Left renal pelvis (tissue), 4 donors: ENCODE data around the gene DSCAM. TPM values are rescaled to one million over a fixed set of nuclear protein-coding genes. Genes with fewer than 3 reads are reported as not detected.

Source experiments
- DNase-seq, 4 donors: peaks; one replicate each; pipeline ENCODE4 v3.0.0-alpha.2; 2013; ENCODE audit warnings: low read depth in 4 of 4, low spot score in 3 of 4
- polyA plus RNA-seq, 4 donors: library from polyadenylated mRNA; unstranded; fragments of 120-200 nt; gene quantifications; one replicate each; pipeline ENCODE4 v1.2.1, GENCODE V29; 2013; ENCODE audit not compliant: insufficient read length in 4 of 4

DSCAM gene
- polyA plus RNA-seq, 4 donors: 0.06 to 0.14 (median 0.09) TPM

DNA sequence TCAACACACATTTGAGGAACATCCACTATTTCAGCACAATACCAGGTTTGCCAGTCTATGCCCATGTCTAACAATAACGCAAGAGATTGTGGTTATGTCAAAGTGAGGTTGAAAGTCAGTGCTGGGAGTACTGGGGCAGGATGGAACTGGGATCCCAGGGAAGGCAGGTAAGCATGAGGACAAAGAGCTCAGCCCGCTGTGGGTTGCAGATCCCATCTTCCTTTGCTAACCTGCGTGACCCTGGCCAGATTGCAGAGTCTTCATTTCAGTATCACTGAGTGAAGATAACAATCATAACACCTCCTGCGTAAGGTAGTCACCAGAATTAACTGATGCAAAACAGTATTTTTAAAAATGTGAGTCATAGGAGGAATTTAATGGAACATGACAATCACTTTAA lies 729.7 kb downstream of the DSCAM start:
- no peak for DNase-seq

DNA sequence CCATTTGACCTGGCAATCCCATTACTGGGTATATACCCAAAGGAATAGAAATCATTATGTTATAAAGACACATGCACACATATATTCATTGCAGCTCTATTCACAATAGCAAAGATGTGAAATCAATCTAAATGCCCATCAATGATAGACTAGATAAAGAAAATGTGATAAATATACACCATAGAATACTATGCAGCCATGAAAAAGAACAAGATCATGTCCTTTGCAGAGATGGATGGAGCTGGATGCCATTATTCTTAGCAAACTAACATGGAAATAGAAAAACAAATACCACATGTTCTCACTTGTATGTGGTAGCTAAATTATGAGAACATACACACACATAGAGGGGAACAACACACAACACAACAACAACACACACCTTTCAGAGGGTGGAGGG lies 731.2 kb downstream of the DSCAM start:
- DNase-seq: no peak

- no peak for DNase-seq
Observed at GRCh38 chr21:40102682-40103081, 744.3 kb downstream of the DSCAM start.

- no peak for DNase-seq
Observed at GRCh38 chr21:40099809-40100208, 747.1 kb downstream of the DSCAM start.

DNA sequence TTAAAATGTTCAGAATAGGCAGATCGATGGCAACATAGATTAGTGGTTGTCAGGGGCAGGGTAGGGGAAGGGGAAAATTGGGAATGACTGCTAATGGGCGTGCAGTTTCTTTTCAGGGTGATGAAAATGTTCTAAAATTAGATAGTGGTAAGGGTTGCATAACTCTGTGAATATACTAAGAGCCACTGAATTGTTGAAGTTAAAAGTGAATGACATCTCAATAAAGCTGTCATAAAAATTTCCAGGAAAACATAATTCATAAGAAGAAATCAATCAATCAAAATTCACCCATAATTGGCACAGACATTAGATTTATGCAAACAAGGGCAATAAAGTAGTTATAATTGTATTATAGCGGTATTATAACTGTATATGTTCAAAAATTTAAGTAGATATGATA lies 751.5 kb downstream of the DSCAM start:
- no peak for DNase-seq

DNA sequence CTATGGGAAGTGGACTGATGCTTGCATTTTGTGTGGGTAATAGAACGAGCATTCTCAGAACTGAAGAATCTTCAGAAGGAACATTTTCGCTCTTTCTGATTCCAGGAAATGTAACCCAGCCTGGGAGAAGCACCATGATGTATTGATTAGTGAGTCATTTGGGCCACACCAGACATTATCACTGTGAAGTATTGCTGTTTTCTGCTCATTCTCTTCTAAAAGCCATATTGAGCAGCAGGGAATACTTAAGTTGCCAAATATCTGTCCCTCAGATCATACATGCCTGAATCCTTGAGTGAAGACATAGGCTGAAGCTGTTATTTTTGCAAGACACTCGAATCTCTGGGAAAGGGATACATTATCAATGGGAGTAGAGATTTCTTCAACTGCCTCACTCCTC lies 766.6 kb downstream of the DSCAM start:
- no peak for DNase-seq

DNA sequence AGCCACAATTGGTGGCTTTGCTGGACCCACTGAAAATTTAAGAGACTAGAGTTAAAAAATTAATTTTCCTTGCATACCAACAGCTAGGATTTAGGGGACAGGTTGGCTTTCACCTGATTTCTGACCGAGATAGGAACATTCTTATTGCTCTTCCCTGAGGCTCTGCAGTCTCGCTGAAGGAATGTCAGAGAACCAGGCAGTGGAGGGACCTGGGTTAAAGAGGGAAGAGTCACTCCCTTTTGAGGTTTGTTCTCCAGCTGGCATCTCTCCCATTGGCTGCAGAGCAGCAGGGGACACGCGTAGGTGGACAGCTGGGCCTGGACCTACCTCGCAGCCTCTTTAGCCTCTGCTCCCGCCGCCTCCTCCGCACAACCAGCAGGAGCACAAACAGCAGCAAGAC lies 772.2 kb downstream of the DSCAM start:
- no peak for DNase-seq

GRCh38 chr21:40074198-40074597 lies 772.8 kb downstream of the DSCAM start:
- DNase-seq: no peak

- DNase-seq: no peak
Observed at GRCh38 chr21:40073642-40074041, 773.3 kb downstream of the DSCAM start.

GRCh38 chr21:40070871-40071270 lies 776.1 kb downstream of the DSCAM start:
- DNase-seq: no peak

GRCh38 chr21:40067751-40068150 lies 779.2 kb downstream of the DSCAM start:
- no peak for DNase-seq

- DNase-seq: no peak
Observed at GRCh38 chr21:40066221-40066620, 780.7 kb downstream of the DSCAM start.

GRCh38 chr21:40060083-40060677 lies 786.8 kb downstream of the DSCAM start:
- DNase-seq: no peak

GRCh38 chr21:40057331-40057730 lies 789.6 kb downstream of the DSCAM start:
- no peak for DNase-seq

- DNase-seq: no peak
Observed at GRCh38 chr21:40056031-40056430, 790.9 kb downstream of the DSCAM start.

GRCh38 chr21:40054403-40054802 lies 792.6 kb downstream of the DSCAM start:
- DNase-seq: no peak

GRCh38 chr21:40053007-40053406 lies 794.0 kb downstream of the DSCAM start:
- no peak for DNase-seq

DNA sequence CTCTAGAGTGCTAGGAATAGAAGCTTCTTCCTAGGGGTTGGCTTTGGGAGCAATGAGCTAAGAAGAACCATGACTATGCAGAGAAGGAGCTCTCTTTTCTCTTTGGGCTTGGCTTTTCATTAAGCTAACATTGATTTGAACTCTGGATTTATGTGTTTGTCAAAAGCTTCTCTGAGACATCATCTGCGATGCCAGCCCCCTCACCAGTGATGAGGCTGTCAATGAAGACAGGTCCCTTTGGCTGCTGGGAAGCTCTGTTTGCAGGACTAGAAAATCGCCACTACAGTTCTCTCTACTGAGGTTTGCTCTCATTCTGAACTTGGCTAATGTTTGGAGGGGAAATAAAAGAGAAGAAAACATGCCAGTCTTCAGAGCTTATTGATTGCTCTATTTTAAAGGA lies 794.7 kb downstream of the DSCAM start:
- no peak for DNase-seq

GRCh38 chr21:40051801-40052200 lies 795.2 kb downstream of the DSCAM start:
- DNase-seq: no peak

DNA sequence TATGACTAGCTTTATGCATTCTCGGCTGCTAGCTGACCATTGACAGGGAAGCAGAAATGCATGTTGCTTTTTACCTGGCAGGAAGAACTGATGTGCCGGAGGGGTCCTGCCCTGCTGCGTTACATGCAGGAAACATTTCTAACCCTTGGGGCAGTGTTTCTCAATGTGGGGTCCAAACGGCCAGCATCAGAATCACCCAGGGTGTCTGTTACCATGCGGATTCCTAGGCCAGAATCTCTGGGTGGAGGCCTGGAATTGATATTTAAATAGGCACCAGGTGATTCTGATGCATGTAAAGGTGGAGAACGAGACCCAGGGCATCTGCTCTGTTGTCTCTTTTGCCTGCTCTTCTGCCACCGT lies 797.0 kb downstream of the DSCAM start:
- DNase-seq: no peak

GRCh38 chr21:40049031-40049930 lies 797.7 kb downstream of the DSCAM start:
- peak in 1 of 4 donors; percentile 36 for DNase-seq

- DNase-seq: no peak
Observed at GRCh38 chr21:40047993-40048730, 798.8 kb downstream of the DSCAM start.
